Activated CD4-positive, alpha-beta T cell treated with anti-CD3 and anti-CD28 coated beads, Interleukin-2, amount 50 U/mL, for 48 hours (primary cell): ENCODE results near the gene ENKD1.

ENCODE experiments used
- DNase-seq, 2 experiments: peaks; one replicate each; pipeline ENCODE4 v3.0.0-alpha.2; 2020

ENKD1 gene

DNA sequence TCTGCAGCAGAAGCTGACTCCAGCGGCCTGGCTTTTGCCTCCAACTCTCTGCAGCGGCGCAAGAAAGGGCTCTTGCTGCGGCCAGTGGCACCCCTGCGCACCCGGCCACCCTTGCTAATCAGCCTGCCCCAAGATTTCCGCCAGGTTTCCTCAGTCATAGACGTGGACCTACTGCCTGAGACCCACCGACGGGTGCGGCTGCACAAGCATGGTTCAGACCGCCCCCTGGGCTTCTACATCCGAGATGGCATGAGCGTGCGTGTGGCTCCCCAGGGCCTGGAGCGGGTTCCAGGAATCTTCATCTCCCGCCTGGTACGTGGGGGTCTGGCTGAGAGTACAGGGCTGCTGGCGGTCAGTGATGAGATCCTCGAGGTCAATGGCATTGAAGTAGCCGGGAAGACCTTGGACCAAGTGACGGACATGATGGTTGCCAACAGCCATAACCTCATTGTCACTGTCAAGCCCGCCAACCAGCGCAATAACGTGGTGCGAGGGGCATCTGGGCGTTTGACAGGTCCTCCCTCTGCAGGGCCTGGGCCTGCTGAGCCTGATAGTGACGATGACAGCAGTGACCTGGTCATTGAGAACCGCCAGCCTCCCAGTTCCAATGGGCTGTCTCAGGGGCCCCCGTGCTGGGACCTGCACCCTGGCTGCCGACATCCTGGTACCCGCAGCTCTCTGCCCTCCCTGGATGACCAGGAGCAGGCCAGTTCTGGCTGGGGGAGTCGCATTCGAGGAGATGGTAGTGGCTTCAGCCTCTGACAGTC lies 4.5 kb downstream of the ENKD1 start:
- no peak for DNase-seq

DNA sequence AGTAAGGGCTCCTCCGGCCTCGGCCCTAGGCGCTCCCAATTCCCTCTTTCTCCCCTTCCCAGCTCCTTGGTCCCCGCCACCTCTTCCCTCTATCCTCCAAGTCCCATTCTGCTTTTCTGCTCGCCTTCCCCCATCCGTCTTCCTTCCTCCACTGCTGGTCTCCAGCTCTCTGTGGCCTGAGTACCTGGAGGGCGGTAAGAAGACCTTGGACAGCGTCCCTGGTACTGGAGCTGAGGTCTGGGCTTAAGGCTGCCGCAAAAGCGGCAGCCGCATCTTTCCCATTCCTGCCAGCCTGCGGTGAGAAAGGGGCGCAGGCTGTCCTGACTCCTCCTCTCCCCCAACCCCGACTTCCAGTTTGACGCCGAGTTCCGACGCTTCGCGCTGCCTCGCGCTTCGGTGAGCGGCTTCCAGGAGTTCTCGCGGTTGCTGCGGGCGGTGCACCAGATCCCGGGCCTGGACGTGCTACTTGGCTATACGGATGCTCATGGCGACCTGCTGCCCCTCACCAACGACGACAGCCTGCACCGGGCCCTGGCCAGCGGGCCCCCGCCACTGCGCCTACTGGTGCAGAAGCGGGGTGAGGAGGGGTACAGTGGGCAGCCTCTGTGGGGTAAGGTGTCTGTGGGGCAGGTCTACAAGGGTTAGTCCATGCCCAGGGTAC lies 5.3 kb downstream of the ENKD1 start:
- peak; percentile 35 to 39 for DNase-seq

DNA sequence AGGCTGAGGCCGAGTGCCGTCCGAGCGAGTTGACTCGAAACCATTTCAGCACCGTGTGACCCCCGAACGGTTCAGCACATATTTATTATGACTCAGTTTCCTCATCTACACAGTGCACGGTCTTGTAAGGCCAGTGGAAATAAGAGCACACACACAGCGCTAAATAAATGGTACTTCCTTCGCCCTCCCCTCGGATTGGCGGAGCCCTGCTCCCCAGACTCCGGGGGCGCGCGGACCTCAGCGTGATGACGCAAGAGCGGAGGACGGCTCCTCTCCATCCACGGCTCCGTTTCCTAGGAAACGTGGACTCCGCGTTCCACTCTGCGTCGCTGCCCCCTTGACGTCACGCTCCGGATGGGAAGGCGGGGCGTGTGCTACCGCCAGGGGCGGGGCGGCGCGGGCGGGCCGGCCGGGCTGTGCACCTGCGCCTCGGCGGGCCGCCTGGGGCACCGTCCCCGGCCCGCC lies 6.0 kb downstream of the ENKD1 start, which contains the start of gene PARD6A:
Gene PARD6A (plus strand): TSS at position 397 of the 465 bp plus-strand sequence. CDS start 79 bp downstream, outside the sequence.
- peak; percentile 96 to 97 for DNase-seq

DNA sequence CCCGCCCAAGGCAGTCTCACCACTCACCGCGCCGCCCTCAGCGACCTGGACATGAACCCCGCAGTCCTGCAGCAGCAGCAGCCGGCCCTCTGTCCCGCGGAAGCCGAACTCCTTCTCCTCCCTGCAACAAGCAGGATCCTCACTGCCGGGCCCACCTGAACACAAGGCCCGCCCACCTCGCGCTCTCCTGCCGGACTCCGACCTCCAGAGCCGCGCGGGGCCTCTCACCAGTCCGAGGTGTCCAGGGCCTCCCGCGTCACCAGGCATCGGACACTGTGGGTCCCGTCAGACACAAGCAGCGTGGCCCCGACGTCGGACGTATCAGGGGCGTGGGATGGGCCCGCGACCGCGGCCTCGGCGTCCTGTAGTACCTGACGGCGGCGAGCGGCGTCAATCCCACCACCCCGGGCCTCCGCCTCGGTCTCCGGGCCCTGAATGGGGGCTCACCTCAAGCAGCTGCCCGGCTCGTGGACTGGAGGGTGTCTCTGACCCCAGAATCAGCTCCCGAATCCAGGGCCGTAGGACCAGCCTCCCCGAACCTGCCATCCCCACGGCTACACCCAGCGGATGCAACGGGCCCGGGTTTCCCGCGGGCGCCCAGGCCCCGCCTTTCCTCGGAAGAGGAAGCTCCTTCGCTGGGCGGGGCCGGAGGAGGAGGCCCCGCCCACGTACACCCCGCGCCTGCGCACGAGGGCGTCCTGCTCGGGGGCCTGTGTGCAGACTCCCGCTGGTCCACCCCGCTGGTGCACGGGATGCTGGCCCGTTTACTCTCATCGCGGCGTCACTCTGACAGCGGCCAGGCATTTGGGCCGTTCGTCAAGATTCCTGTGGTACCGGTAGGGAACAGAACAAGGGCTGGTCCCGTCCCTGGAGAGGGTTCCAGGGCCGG lies 6.6 kb downstream of the ENKD1 start, which contains the start of gene ACD:
Gene ACD (minus strand): TSS at position 586 of the 889 bp plus-strand sequence. CDS start 40 bp downstream, at position 546.
- peak; percentile 92 for DNase-seq

DNA sequence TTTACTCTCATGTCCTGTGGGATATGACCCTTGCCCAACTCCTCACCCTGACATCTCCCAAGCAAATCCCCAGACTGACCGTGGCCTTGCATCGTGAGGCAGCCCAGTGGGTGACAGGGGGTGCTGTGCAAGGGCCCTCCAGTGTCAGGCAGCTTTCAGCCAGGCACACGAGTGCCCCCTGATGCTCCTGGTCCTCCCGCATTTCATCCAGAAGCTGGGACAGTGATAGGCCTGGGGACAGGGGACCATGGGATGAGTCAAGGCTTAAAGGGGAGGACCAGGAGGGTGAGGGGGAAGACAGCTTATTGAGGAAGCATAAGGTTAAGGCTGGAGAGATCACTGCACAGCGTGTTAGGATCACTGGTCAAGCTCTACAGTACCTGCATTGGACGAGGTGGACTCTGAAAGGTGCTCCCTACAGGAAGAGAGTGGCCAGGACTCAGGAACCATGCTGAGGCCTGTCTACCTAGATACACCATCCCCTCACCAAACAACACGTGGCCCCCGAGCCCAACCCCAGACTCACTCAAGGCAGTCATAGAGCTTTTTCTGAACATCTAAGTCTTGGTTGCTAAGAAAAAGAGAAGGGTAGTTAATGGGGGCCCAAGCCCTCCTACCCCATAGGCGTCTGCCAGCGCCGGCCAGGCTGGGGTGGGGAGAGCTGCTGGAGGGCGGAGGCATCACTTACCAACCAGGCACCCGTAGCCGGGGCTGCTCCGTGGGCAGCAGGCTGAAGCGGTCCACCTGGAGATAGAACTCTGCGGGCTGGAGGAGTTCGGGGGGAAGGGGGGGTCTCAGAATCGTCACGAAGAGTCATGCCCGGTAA lies 7.5 kb downstream of the ENKD1 start:
- no peak for DNase-seq

DNA sequence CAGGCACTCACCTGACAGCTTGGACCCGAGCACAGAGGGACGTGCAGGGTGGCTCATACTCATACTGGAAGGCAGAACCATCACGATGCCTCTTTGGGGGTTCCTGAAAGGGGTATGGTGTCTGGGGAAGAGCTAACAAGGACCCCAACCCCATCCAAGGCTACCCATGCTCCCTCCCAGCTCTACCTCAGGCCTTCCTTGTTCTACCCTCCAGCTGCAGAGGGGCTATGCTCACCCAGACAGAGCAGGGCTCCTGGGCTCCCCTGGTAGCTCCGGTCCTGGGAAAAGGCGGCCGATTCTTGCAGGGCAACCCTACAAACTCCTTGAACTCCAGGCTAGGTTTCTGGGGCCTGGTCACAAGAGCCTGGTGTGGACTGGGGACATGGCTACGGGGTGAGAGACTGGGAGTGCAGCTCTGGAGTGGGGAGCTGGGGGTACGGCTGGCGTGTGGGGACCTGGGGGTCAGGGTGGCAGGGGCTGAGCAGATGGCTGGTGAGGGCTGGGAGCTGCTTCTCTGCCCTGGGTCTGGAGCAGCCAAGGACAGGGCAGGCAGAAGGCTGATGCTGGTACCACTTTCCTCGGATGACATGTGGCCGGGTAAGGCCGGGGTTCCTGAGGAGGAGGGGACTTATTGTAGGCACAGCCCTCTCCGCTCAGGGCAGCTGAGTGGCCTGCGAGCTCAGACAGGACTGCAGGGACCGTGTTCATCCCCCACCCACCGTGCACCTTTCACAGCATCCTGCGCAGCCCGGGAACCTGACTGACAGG lies 8.6 kb downstream of the ENKD1 start:
- DNase-seq: no peak

DNA sequence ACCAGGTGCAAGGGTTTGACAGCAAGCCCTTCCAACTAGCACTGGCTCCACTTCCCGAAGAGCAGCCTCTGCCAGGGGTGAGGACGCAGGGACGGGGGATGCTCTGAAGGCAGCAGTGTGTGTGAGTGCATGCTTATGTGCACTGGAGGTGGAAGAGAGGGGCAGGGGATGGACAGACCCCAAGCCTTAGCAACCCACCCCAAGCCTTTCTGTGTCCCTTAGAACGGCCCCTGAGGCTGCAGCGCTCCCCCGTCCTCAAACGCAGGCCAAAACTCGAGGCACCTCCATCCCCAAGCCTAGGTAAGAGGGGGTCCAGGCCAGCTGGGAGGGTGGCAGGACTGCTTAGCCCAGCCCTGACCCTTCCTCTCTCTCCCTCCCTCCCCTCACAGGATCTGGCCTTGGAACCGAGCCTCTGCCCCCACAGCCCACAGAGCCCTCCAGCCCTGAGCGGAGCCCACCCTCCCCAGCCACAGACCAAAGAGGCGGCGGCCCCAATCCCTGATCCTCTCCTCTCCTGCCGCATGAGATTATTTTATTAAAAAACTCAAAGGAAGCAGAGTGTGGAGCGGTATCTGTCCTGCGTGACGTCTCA lies 9.4 kb downstream of the ENKD1 start:
- DNase-seq: no peak

DNA sequence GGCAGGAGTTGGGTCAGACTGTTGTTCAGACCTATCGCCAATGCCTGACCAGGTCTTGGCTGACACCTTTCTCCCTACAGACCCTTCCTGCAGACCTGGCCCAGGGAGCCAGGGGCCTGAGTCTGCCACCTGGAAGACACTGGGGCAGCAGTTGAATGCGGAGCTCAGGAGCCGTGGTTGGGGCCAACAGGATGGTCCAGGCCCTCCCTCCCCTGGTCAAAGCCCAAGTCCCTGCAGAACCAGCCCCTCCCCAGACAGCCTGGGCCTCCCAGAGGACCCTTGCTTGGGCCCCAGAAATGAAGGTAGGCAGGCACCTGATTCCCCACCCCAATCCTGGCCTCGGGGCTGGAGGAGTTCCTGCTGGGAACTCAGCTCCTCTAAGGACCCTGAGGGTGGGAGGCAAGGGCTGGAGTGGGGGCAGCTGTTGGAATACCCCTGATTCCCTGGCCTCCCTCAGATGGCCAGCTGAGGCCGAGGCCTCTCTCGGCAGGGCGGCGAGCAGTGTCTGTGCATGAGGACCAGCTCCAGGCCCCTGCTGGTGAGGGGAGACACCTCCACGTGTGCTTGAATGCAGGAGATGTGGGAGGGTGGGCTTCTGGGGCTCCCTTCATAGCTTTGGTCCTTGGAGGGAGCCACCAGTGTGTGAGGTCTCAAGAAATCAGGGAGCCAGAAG lies 10.1 kb downstream of the ENKD1 start:
- no peak for DNase-seq

DNA sequence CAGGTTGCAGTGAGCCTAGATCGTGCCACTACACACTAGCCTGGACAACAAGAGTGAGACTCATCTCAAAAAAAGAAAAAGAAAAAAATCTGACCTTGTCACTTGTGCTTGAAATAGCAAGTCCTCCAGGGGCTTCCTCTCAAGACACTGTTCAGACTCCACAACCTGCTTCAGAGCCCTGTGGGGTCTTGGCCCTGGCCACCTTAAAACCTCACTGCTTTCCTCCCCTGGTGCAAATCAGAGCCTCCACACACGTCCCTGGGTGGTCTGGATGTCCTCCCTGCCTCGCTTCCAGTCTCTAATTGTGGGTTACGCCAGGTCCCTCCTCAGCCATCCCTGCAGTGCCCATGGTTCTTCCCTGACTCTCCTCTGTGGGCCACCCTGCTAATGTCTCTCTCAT lies 11.2 kb downstream of the ENKD1 start:
- DNase-seq: no peak

GRCh38 chr16:67654403-67654911 lies 12.1 kb downstream of the ENKD1 start:
- no peak for DNase-seq

GRCh38 chr16:67653789-67654402 lies 12.7 kb downstream of the ENKD1 start:
- no peak for DNase-seq

DNA sequence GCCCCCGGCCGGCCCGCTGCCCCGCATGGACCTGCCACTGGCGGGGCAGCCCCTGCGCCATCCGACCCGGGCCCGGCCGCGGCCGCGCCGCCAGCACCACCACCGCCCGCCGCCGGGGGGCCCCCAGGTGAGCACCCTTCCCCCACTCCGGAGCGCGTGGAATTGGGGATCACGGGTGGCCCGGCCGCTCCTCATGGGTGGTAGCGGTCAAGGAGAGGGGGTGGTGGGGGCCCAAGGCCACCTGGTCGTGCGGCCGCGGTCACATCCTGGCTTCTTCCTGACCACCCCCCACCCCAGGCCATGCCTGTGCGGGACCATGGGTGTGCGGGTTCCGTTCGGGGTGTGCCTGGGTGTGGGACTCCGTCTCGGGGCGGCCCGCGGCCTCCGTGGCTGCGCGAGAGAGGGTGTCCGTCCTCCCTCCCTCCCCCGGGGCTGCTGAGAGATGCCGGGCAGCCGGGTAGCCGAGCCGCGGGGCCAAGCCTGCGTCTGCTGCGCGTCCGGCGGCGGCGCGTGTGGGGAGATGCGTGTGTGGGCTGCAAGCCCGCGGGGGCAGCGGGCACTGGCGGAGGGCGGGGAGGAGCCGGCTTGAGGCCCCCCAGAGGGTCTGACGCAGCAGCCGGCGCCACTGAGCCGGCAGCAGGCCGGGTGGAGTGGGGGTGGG lies 13.3 kb downstream of the ENKD1 start:
- no peak for DNase-seq

DNA sequence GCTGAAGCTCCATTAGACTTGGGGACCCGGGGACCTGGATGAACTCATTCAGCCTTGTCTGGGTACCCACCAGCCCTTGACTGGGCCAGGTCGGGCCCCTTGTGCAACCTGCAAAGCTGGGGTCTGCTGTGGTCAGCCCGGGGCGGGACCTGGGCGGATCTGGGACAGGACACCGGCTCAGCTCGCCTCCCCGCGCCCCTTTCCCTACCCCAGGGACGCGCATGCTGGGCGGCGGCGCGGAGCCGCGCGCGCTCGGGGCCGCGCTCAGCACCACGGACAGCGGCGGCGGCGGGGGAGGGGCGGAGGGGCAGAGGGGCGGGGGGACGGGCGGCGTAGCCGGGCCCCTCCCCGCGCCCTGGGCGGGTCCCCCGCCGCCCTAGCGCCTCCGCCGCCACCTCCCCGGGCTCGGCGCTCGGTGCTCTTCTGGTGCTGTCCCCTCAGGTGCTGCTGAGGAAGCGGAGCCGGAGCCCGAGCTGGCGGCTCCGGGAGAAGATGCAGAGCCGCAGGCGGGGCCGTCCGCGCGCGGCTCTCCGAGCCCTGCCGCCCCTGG lies 13.9 kb downstream of the ENKD1 start:
- DNase-seq: no peak

GRCh38 chr16:67651847-67652246 lies 14.7 kb downstream of the ENKD1 start:
- DNase-seq: no peak

GRCh38 chr16:67651039-67651438 lies 15.5 kb downstream of the ENKD1 start:
- no peak for DNase-seq

DNA sequence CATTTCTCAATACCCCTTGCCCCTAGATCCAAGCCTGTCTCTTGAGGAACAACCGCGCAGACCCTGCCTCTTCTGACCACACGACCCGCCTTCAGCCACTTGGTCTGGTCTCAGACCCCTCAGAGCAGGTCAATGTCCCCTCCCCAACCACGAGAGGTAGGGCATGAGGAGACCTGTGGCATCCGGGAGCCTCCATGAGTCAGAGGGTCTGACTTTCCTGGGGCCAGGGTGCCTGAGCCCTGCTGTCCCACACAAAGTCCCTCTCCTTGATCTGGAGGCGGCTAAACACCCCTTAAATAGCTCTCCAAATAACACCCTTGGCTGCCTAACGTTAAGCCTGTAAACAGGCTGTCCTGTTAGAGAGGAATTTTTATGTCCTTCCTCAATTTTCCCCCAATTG lies 16.5 kb downstream of the ENKD1 start:
- DNase-seq: no peak

DNA sequence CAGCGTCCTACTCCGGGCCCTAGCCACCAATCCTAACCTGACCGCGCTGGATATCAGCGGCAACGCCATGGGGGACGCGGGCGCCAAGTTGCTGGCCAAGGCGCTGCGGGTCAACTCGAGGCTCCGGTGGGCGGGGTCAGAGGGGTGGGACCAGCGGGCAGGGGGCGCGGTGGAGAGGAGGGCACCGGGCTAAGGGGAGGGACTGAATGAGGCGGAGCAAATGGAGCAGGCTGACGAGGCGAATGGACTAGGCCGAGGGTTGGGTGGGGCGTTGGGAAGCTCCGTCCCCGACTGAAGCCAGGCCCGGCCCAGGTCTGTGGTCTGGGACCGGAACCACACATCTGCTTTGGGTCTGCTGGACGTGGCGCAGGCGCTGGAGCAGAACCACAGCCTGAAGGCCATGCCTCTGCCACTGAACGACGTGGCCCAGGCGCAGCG lies 17.0 kb downstream of the ENKD1 start:
- DNase-seq: no peak

GRCh38 chr16:67648764-67649407 lies 17.7 kb downstream of the ENKD1 start:
- DNase-seq: no peak
